MM.1S (cell line): ENCODE data around the gene FAM174A.

Source experiments
- DNase-seq: peaks from one replicate; pipeline ENCODE4 v3.0.0-alpha.2; 2015
- H2AFZ ChIP-seq: fragments of 300-600 bp; sonication (generic); 2 replicates; pipeline ENCODE4 v1.6.0; 2016; ENCODE audit warnings: antibody characterized with exemption, low read length
- H3F3A ChIP-seq: fragments of 300-600 bp; sonication (generic); 2 replicates; pipeline ENCODE4 v1.6.1; 2016; ENCODE audit warnings: mild to moderate bottlenecking, antibody characterized with exemption, low read length, moderate library complexity, mixed read lengths; ENCODE audit not compliant: insufficient read depth
- H3K27ac ChIP-seq: fragments of 300-600 bp; sonication (generic); 2 replicates; pipeline ENCODE4 v1.5.1; 2016; ENCODE audit warnings: mild to moderate bottlenecking, low read length
- H3K27me3 ChIP-seq: fragments of 300-600 bp; sonication (generic); replicated peaks from 2 replicates; pipeline ENCODE4 v1.6.0; 2016; ENCODE audit warnings: low read length; ENCODE audit not compliant: insufficient read depth
- H3K36me3 ChIP-seq: fragments of 300-600 bp; sonication (generic); replicated peaks from 2 replicates; pipeline ENCODE4 v1.6.1; 2016; ENCODE audit warnings: mild to moderate bottlenecking, low read length, mixed read lengths; ENCODE audit not compliant: insufficient read depth
- H3K4me1 ChIP-seq: fragments of 300-600 bp; sonication (generic); 2 replicates; pipeline ENCODE4 v1.6.1; 2016; ENCODE audit warnings: low read length, mixed read lengths
- H3K4me2 ChIP-seq: fragments of 300-600 bp; sonication (generic); 2 replicates; pipeline ENCODE4 v1.6.0; 2016; ENCODE audit warnings: low read depth, low read length
- H3K4me3 ChIP-seq: fragments of 300-600 bp; sonication (generic); 2 replicates; pipeline ENCODE4 v1.5.1; 2016; ENCODE audit warnings: low read length, mixed read lengths
- H3K79me2 ChIP-seq: fragments of 300-600 bp; sonication (generic); 2 replicates; pipeline ENCODE4 v1.6.1; 2016; ENCODE audit warnings: mixed run types, low read length, mixed read lengths
- H3K9ac ChIP-seq: fragments of 300-600 bp; sonication (generic); 2 replicates; pipeline ENCODE4 v1.6.1; 2016; ENCODE audit warnings: low read length, mixed read lengths
- H3K9me2 ChIP-seq: fragments of 300-600 bp; sonication (generic); replicated peaks from 2 replicates; pipeline ENCODE4 v1.6.1; 2016; ENCODE audit warnings: mild to moderate bottlenecking, low read length, mixed read lengths; ENCODE audit not compliant: insufficient read depth
- H3K9me3 ChIP-seq: fragments of 300-600 bp; sonication (generic); replicated peaks from 2 replicates; pipeline ENCODE4 v1.6.1; 2016; ENCODE audit warnings: mild to moderate bottlenecking, low read length, mixed read lengths; ENCODE audit not compliant: insufficient read depth
- H4K20me1 ChIP-seq: fragments of 300-600 bp; sonication (generic); 2 replicates; pipeline ENCODE4 v1.6.1; 2016; ENCODE audit warnings: mild to moderate bottlenecking, low read length, moderate library complexity, mixed read lengths; ENCODE audit not compliant: insufficient read depth
- EZH2 ChIP-seq: fragments of 300-600 bp; sonication (generic); optimal IDR thresholded peaks from 2 replicates; pipeline ENCODE3; 2017; ENCODE audit warnings: low read depth, mild to moderate bottlenecking, antibody characterized with exemption, low read length, mixed read lengths
- EZH2phosphoT487 ChIP-seq: fragments of 300-600 bp; sonication (generic); IDR thresholded peaks from 2 replicates; pipeline ENCODE4 v1.6.1; 2018; ENCODE audit warnings: antibody characterized with exemption, low read length
- TF ChIP-seq, protein P1 (sequence below): fragments of 300-600 bp; sonication (generic); IDR thresholded peaks from 2 replicates; pipeline ENCODE4 v1.5.1; 2016; ENCODE audit warnings: antibody characterized with exemption, low read length, mixed read lengths

Gene FAM174A

DNA sequence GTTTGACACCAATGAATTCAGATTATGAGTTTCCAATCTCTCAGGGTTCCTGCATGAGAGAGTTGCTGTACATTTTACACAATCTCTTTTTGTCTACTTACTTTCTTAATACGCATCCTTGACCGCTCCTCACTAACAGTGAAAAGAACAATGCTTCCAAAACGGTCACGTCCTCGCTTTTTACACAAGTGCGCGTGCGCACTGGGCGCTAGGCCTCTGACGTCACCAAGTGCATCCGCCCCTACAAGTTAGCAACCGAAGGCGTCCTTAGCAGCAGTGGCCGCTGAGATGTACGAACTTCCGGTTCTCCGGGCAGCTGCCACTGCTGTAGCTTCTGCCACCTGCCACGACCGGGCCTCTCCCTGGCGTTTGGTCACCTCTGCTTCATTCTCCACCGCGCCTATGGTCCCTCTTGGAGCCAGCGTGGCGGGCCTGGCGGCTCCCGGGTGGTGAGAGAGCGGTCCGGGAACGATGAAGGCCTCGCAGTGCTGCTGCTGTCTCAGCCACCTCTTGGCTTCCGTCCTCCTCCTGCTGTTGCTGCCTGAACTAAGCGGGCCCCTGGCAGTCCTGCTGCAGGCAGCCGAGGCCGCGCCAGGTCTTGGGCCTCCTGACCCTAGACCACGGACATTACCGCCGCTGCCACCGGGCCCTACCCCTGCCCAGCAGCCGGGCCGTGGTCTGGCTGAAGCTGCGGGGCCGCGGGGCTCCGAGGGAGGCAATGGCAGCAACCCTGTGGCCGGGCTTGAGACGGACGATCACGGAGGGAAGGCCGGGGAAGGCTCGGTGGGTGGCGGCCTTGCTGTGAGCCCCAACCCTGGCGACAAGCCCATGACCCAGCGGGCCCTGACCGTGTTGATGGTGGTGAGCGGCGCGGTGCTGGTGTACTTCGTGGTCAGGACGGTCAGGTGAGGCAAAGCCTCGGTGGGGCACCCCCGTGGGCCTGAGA, at the start of gene FAM174A:
FAM174A (plus strand) TSS at position 315 of the 946 bp plus-strand sequence; CDS start at position 472, 157 bp downstream.
- Histone ChIP-seq H3F3A (peaks cover 7% of the 10 kb centered on the region; the same call in 1 of the 2 replicates), H3K27ac (peak within 1 kb of the TSS; percentile 85), H3K4me1 (peaks cover 11% of the 10 kb centered on the region; the same call in 1 of the 2 replicates), H3K36me3 (no peaks in the 10 kb centered on the region), H3K79me2 (peaks cover 46% of the 10 kb centered on the region), H3K9me2 (no peaks in the 10 kb centered on the region), H4K20me1 (no peaks in the 10 kb centered on the region), H3K9me3 (no peaks in the 10 kb centered on the region), H2AFZ (peak within 1 kb of the TSS; percentile 87), H3K27me3 (no peaks in the 10 kb centered on the region), H3K9ac (peak within 1 kb of the TSS; percentile 88), H3K4me3 (peak within 1 kb of the TSS; percentile 94), H3K4me2 (peak within 1 kb of the TSS; percentile 83)
- peak; percentile 98 for DNase-seq
- TF ChIP-seq EZH2phosphoT487 (no peak), EZH2 (no peak)
- TF ChIP-seq, protein P1, sequence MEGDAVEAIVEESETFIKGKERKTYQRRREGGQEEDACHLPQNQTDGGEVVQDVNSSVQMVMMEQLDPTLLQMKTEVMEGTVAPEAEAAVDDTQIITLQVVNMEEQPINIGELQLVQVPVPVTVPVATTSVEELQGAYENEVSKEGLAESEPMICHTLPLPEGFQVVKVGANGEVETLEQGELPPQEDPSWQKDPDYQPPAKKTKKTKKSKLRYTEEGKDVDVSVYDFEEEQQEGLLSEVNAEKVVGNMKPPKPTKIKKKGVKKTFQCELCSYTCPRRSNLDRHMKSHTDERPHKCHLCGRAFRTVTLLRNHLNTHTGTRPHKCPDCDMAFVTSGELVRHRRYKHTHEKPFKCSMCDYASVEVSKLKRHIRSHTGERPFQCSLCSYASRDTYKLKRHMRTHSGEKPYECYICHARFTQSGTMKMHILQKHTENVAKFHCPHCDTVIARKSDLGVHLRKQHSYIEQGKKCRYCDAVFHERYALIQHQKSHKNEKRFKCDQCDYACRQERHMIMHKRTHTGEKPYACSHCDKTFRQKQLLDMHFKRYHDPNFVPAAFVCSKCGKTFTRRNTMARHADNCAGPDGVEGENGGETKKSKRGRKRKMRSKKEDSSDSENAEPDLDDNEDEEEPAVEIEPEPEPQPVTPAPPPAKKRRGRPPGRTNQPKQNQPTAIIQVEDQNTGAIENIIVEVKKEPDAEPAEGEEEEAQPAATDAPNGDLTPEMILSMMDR, result no peak

DNA sequence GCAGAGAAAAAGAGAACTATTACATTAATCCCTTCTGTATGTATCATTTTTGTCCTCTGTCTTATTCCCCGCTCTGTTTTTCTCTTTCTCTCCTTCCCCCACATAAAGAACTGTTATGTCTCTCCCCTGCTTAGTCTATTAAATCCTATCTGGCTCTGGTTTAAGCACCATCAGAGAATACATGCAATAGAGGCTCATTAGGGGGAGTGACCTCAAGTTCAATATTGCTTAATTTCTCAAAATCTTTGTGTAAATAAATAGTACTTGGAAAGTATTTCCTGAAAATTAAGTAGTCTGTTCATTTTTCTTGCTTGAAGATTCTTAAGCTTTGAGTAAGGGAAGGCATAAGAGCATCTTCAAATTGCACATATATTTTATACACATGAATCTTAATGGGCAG, 41.2 kb upstream of the FAM174A start:
- no peak overlapping the region for H3K4me2 ChIP-seq
- no peaks in the 10 kb centered on the region for H4K20me1 ChIP-seq
- no peaks in the 10 kb centered on the region for H3K79me2 ChIP-seq
- no peak overlapping the region for H3K4me3 ChIP-seq
- no peaks in the 10 kb centered on the region for H3K9me2 ChIP-seq
- no peak for DNase-seq
- no peaks in the 10 kb centered on the region for H3K36me3 ChIP-seq
- H3F3A ChIP-seq, result no peaks in the 10 kb centered on the region
- no peak overlapping the region for H3K27ac ChIP-seq
- no peak overlapping the region for H2AFZ ChIP-seq
- TF ChIP-seq, protein P1, result no peak
- no peak for TF ChIP-seq EZH2
- TF ChIP-seq EZH2phosphoT487, result no peak
- no peak overlapping the region for H3K9ac ChIP-seq
- no peaks in the 10 kb centered on the region for H3K27me3 ChIP-seq
- no peaks in the 10 kb centered on the region for H3K9me3 ChIP-seq
- no peaks in the 10 kb centered on the region for H3K4me1 ChIP-seq

DNA sequence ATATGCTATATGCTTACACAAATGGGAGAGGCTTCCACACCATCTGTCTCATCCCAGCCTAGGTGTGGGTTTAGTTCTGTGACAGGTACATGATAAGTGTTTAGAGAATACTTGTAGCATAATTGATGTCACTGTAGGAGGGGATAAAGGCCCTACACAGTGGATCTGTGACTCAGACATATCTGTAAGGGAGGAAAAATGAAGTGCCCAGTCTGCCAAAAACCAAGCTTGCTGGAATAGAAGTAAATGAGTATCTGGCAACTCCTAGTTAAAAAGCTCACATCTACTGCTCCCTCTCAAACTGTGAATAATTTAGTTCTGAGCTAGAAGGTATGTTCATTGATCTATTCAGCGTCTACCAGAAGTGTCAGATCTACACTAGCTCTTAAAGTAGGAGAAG, 38.9 kb upstream of the FAM174A start:
- Histone ChIP-seq H4K20me1 (no peaks in the 10 kb centered on the region), H3K4me3 (no peak overlapping the region), H2AFZ (no peak overlapping the region), H3K27ac (no peak overlapping the region), H3K79me2 (no peaks in the 10 kb centered on the region), H3K9me3 (no peaks in the 10 kb centered on the region), H3K4me1 (no peaks in the 10 kb centered on the region), H3K36me3 (no peaks in the 10 kb centered on the region), H3F3A (no peaks in the 10 kb centered on the region), H3K9me2 (no peaks in the 10 kb centered on the region), H3K4me2 (no peak overlapping the region), H3K27me3 (no peaks in the 10 kb centered on the region), H3K9ac (no peak overlapping the region)
- DNase-seq, result no peak
- TF ChIP-seq, protein P1, result no peak
- TF ChIP-seq EZH2 (no peak), EZH2phosphoT487 (no peak)
